Measurements from ENCODE around the gene TOR1B. TPM values are rescaled to one million over a fixed set of nuclear protein-coding genes. Genes with fewer than 3 reads are reported as not detected.

The TOR1B gene
- total RNA-seq, 1 experiment from 2014 or later: 19.0 TPM

- Histone ChIP-seq H3K4me1 (ENCODE audit: control insufficient read depth in 1 of 2, insufficient read depth in 2 of 2, low read length in 2 of 2) (peaks cover 0 to 1% of the 10 kb centered on the region in 2 experiments; a peak in 1 of 4 replicates), H3K9me3 (ENCODE audit: control insufficient read depth in 1 of 2, insufficient read depth in 1 of 2, low read depth in 1 of 2, low read length in 2 of 2) (no peaks in the 10 kb centered on the region), H2AFZ (ENCODE audit: low read depth, low read length, poor library complexity, severe bottlenecking) (no peak overlapping the region), H3K4me3 (replicated peaks in 1 of 2; ENCODE audit: low read depth in 1 of 2, low read length in 2 of 2) (no peak overlapping the region), H3K27me3 (ENCODE audit: insufficient read depth, low read length) (no peaks in the 10 kb centered on the region), H4K20me1 (ENCODE audit: insufficient read depth) (no peaks in the 10 kb centered on the region), H3K36me3 (ENCODE audit: control insufficient read depth in 1 of 2, insufficient read depth in 2 of 2, low read length in 2 of 2) (peaks cover 23 to 25% of the 10 kb centered on the region in 2 experiments), H3K9ac (ENCODE audit: low read length) (no peak overlapping the region), H3K79me2 (ENCODE audit: insufficient read depth, low read length) (peaks cover 2% of the 10 kb centered on the region), H3K9me2 (ENCODE audit: insufficient read depth) (no peaks in the 10 kb centered on the region), H3K27ac (ENCODE audit: low read depth, low read length) (no peak overlapping the region), H3K4me2 (ENCODE audit: low read length) (no peak overlapping the region)
- ATAC-seq (no peak), DNase-seq (ENCODE audit: low read depth, low spot score) (no peak)
- TF ChIP-seq YY1 (IDR thresholded peaks at IDR 0.05; ENCODE audit: extremely low read depth, insufficient replicate concordance, low read depth, low read length): no peak
- TF ChIP-seq SP1 (IDR thresholded peaks at IDR 0.05; ENCODE audit: low read depth): no peak
- no peak for TF ChIP-seq EZH2phosphoT487 (IDR thresholded peaks at IDR 0.05; ENCODE audit: borderline replicate concordance)
- TF ChIP-seq, protein P1, sequence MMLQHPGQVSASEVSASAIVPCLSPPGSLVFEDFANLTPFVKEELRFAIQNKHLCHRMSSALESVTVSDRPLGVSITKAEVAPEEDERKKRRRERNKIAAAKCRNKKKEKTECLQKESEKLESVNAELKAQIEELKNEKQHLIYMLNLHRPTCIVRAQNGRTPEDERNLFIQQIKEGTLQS (IDR thresholded peaks at IDR 0.05): no peak
- TF ChIP-seq EGR1 (IDR thresholded peaks at IDR 0.05; ENCODE audit: low read depth): no peak
- no peak for TF ChIP-seq EZH2 (IDR thresholded peaks at IDR 0.05)
- no peak for TF ChIP-seq ZFX (IDR thresholded peaks at IDR 0.05)
- intact Hi-C loops (cut with micrococcal nuclease): no loop called here
- ChIA-PET RAD21 (ENCODE audit: low non-redundant PET in 1 of 2, low total read pairs in 2 of 2, uncharacterized antibody in 2 of 2, unreplicated experiment in 2 of 2) (no interaction called here), CTCF (no interaction called here), POLR2A (no interaction called here)
- no TSS peak for BruUV-seq (replicated peaks)
Observed at GRCh38 chr9:129828051-129828450, 25.1 kb downstream of the TOR1B start.

- no peaks in the 10 kb centered on the region for H4K20me1 ChIP-seq (ENCODE audit: insufficient read depth)
- RAD21 ChIA-PET (ENCODE audit: low non-redundant PET in 1 of 2, low total read pairs in 2 of 2, uncharacterized antibody in 2 of 2, unreplicated experiment in 2 of 2): no interaction called here
- BruUV-seq (replicated peaks): no TSS peak
- H3K4me1 ChIP-seq (ENCODE audit: control insufficient read depth in 1 of 2, insufficient read depth in 2 of 2, low read length in 2 of 2): peaks cover 0 to 6% of the 10 kb centered on the region in 2 experiments; a peak in 3 of 4 replicates
- ATAC-seq (no peak), DNase-seq (ENCODE audit: low read depth, low spot score) (no peak)
- H3K4me2 ChIP-seq (ENCODE audit: low read length): no peak overlapping the region
- H3K27ac ChIP-seq (ENCODE audit: low read depth, low read length): no peak overlapping the region
- POLR2A ChIA-PET: no interaction called here
- CTCF ChIA-PET: no interaction called here
- H2AFZ ChIP-seq (ENCODE audit: low read depth, low read length, poor library complexity, severe bottlenecking): no peak overlapping the region
- H3K4me3 ChIP-seq (replicated peaks in 1 of 2; ENCODE audit: low read depth in 1 of 2, low read length in 2 of 2): no peak overlapping the region
- H3K79me2 ChIP-seq (ENCODE audit: insufficient read depth, low read length): peaks cover 9% of the 10 kb centered on the region
- peaks cover 25 to 26% of the 10 kb centered on the region in 2 experiments for H3K36me3 ChIP-seq (ENCODE audit: control insufficient read depth in 1 of 2, insufficient read depth in 2 of 2, low read length in 2 of 2)
- TF ChIP-seq FOSL1 (IDR thresholded peaks at IDR 0.05; ENCODE audit: low read depth) (no peak), EZH2 (IDR thresholded peaks at IDR 0.05) (no peak), RAD21 (IDR thresholded peaks at IDR 0.05; ENCODE audit: low read depth) (no peak), CBX3 (IDR thresholded peaks at IDR 0.05; ENCODE audit: low read depth) (no peak), CEBPB (IDR thresholded peaks at IDR 0.05; ENCODE audit: low read depth) (no peak), SIN3A (IDR thresholded peaks at IDR 0.05; ENCODE audit: low read depth) (no peak), SRF (IDR thresholded peaks at IDR 0.05; ENCODE audit: low read depth) (no peak), ZNF274 (IDR thresholded peaks at IDR 0.05; ENCODE audit: low read depth, low read length) (no peak), SP1 (IDR thresholded peaks at IDR 0.05; ENCODE audit: low read depth) (no peak), POLR2A (IDR thresholded peaks at IDR 0.05; ENCODE audit: borderline replicate concordance, extremely low read depth, insufficient read depth, insufficient read length) (no peak), JUND (IDR thresholded peaks at IDR 0.05) (no peak), YY1 (IDR thresholded peaks at IDR 0.05; ENCODE audit: extremely low read depth, insufficient replicate concordance, low read depth, low read length) (no peak), POLR2AphosphoS5 (IDR thresholded peaks at IDR 0.05; ENCODE audit: low read depth, low read length) (no peak), MAX (IDR thresholded peaks at IDR 0.05) (no peak)
- TF ChIP-seq, protein P1 (IDR thresholded peaks at IDR 0.05): no peak
- H3K27me3 ChIP-seq (ENCODE audit: insufficient read depth, low read length): no peaks in the 10 kb centered on the region
- no peaks in the 10 kb centered on the region for H3K9me3 ChIP-seq (ENCODE audit: control insufficient read depth in 1 of 2, insufficient read depth in 1 of 2, low read depth in 1 of 2, low read length in 2 of 2)
- no peaks in the 10 kb centered on the region for H3K9me2 ChIP-seq (ENCODE audit: insufficient read depth)
- intact Hi-C loops (cut with micrococcal nuclease): no loop called here
- no peak overlapping the region for H3K9ac ChIP-seq (ENCODE audit: low read length)
Observed at GRCh38 chr9:129828969-129829368, 26.0 kb downstream of the TOR1B start.
